GM23248 (cell line): Measurements from ENCODE around the gene BTBD7.
"Not testable (repeated sequence)": the region's sequence is repeated elsewhere in the genome, so short reads cannot be mapped to it uniquely, and the experiment has no call there.

Experiments
- EZH2 ChIP-seq: fragments of 200-600 bp; sonication (generic); IDR thresholded peaks from 2 replicates; pipeline ENCODE4 v1.6.1; 2018; ENCODE audit warnings: antibody characterized with exemption, mild to moderate bottlenecking; ENCODE audit not compliant: insufficient read depth, poor library complexity, severe bottlenecking
- EZH2phosphoT487 ChIP-seq: fragments of 200-600 bp; sonication (generic); IDR thresholded peaks from 2 replicates; pipeline ENCODE4 v1.6.1; 2018; ENCODE audit warnings: antibody characterized with exemption, moderate library complexity, mild to moderate bottlenecking, low read depth; ENCODE audit not compliant: insufficient read depth

GRCh38 chr14:93354873-93355272, 22.0 kb upstream of the BTBD7 start:
- not testable (repeated sequence) for TF ChIP-seq EZH2, EZH2phosphoT487
